Caco-2 (cell line): ENCODE results near the gene PRR19. TPM values are rescaled to one million over a fixed set of nuclear protein-coding genes. Genes with fewer than 3 reads are reported as not detected.
A peak's percentile ranks its signal among the peaks of the same experiment; 100 is the strongest.

Experiments used
- BruUV-seq: library from RNA; stranded (reverse); fragments of 400-500 nt; replicated peaks from 2 replicates; lab custom pipeline; 2021; lab: Mats Ljungman, UMichigan
- CTCF ChIA-PET: fragments of 300-600 bp; sonication (Branson Sonifier 250); formaldehyde crosslinking; loops from one replicate; lab custom pipeline; 2022; ENCODE audit warnings: antibody characterized with exemption; lab: Charles Lee
- POLR2A ChIA-PET: fragments of 300-600 bp; sonication (Branson Sonifier 250); formaldehyde crosslinking; loops from one replicate; lab custom pipeline; 2022; ENCODE audit warnings: antibody characterized with exemption; lab: Charles Lee
- DNase-seq, 2 experiments: peaks; one replicate each; pipeline versions ENCODE4 v3.0.0 to v3.0.0-alpha.2; 2020 to 2022
- H3K27me3 ChIP-seq: replicated peaks from 2 replicates; pipeline ENCODE4 v1.6.0; 2011; ENCODE audit warnings: low read length; ENCODE audit not compliant: control insufficient read depth, insufficient read depth
- H3K36me3 ChIP-seq: 2 replicates; pipeline ENCODE4 v1.5.1; 2011; ENCODE audit warnings: low read length; ENCODE audit not compliant: control insufficient read depth, insufficient read depth
- H3K4me1 ChIP-seq: fragments of 250-450 bp; sonication (Bioruptor Pico); 2 replicates; pipeline ENCODE4 v1.5.1; 2020; ENCODE audit warnings: mild to moderate bottlenecking
- H3K4me3 ChIP-seq: 2 replicates; pipeline ENCODE4 v1.5.1; 2011; ENCODE audit warnings: low read depth, mild to moderate bottlenecking, control low read depth, low read length
- H3K9me3 ChIP-seq: fragments of 250-450 bp; sonication (Bioruptor Pico); 2 replicates; pipeline ENCODE4 v1.5.1; 2020; ENCODE audit warnings: mild to moderate bottlenecking, moderate library complexity
- H3K27ac Mint-ChIP-seq: one replicate; pipeline ENCODE4 v1.8.0; 2022; ENCODE audit warnings: mixed read lengths; ENCODE audit not compliant: unreplicated experiment
- H3K27me3 Mint-ChIP-seq: one replicate; pipeline ENCODE4 v1.8.0; 2022; ENCODE audit warnings: mixed read lengths; ENCODE audit not compliant: insufficient read depth, unreplicated experiment
- H3K36me3 Mint-ChIP-seq: one replicate; pipeline ENCODE4 v1.8.0; 2022; ENCODE audit warnings: mild to moderate bottlenecking, mixed read lengths; ENCODE audit not compliant: insufficient read depth, unreplicated experiment
- H3K4me1 Mint-ChIP-seq: one replicate; pipeline ENCODE4 v1.8.0; 2022; ENCODE audit warnings: low read depth, mixed read lengths; ENCODE audit not compliant: unreplicated experiment
- H3K4me3 Mint-ChIP-seq: one replicate; pipeline ENCODE4 v1.8.0; 2022; ENCODE audit warnings: mild to moderate bottlenecking, moderate library complexity, mixed read lengths; ENCODE audit not compliant: unreplicated experiment
- H3K9me3 Mint-ChIP-seq: one replicate; pipeline ENCODE4 v1.8.0; 2022; ENCODE audit warnings: mixed read lengths; ENCODE audit not compliant: unreplicated experiment
- intact Hi-C: fragments of 100-400 bp; cut with micrococcal nuclease; formaldehyde crosslinking; loops from one replicate; pipeline ENCODE4 v1.10.0; 2022; ENCODE audit not compliant: unreplicated experiment
- total RNA-seq: library from RNA; stranded (reverse); gene quantifications from 2 replicates; pipeline ENCODE4 v1.2.3, GENCODE V29; 2022
- TF ChIP-seq, protein P1 (sequence below), 2 experiments: fragments of 200-600 bp in 1 of 2; IDR thresholded peaks; 1 replicate in 1 of 2; 2 replicates in 1 of 2; pipeline versions ENCODE4 v1.5.1 to v1.8.0; 2011 to 2022; ENCODE audit warnings: antibody characterized with exemption in 1 of 2, control low read depth in 1 of 2, inconsistent platforms in 1 of 2, low read depth in 1 of 2, low read length in 1 of 2, mild to moderate bottlenecking in 1 of 2, moderate library complexity in 1 of 2; ENCODE audit not compliant: insufficient read depth in 1 of 2, severe bottlenecking in 1 of 2, unreplicated experiment in 1 of 2

PRR19 gene
- total RNA-seq, 1 experiment from 2014 or later, result 2.8 TPM

DNA sequence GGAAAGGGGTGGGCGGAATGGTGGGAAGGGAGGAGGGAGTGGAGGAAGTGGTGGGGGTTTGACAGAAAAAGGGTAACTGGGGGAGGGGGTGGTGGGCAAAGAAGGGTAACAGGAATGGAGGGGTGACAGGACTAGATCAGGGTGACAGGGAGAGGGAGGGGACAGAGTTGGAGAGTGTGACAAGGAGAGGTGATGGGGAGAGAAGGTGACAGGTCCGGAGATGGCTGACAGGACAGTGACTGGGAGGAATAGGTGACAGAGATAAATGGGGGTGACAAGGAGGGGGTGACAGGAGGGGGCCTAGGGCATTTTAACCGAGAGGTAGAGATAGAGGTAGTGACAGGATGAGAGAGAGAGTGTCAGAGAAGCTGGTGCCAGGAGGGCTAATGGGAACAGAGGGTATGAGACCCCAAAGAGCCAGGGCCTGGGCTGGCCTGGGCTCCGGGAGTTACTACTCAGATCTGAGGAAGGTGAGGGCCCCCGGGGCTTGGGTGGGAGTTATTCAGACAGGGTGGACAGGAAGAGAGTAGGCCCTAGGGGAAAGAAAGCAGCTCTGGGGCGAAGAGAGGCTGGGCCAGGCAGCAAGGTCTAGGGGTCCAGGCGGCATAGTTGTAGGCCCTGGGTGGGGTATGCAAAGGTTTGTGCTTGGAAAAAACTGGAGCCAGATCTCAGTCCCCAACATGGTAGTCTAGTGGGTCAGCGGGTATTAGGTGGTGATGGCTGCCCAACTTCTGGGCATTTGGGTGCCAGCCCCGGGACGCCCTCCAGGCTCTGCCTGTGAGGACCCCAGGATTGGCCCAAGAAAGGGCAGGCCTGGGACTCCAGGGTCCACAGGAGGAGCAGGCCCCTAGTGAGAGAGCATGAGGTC lies 32.2 kb upstream of the PRR19 start:
- no peaks in the 10 kb centered on the region for H3K4me1 Mint-ChIP-seq
- Histone ChIP-seq H3K4me1 (peaks cover 10% of the 10 kb centered on the region; the same call in 1 of the 2 replicates), H3K36me3 (no peaks in the 10 kb centered on the region), H3K4me3 (peak overlapping the region; percentile 54), H3K9me3 (no peaks in the 10 kb centered on the region), H3K27me3 (no peaks in the 10 kb centered on the region)
- TF ChIP-seq, protein P1, sequence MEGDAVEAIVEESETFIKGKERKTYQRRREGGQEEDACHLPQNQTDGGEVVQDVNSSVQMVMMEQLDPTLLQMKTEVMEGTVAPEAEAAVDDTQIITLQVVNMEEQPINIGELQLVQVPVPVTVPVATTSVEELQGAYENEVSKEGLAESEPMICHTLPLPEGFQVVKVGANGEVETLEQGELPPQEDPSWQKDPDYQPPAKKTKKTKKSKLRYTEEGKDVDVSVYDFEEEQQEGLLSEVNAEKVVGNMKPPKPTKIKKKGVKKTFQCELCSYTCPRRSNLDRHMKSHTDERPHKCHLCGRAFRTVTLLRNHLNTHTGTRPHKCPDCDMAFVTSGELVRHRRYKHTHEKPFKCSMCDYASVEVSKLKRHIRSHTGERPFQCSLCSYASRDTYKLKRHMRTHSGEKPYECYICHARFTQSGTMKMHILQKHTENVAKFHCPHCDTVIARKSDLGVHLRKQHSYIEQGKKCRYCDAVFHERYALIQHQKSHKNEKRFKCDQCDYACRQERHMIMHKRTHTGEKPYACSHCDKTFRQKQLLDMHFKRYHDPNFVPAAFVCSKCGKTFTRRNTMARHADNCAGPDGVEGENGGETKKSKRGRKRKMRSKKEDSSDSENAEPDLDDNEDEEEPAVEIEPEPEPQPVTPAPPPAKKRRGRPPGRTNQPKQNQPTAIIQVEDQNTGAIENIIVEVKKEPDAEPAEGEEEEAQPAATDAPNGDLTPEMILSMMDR (IDR thresholded peaks at IDR 0.05; ENCODE audit: insufficient read depth in 1 of 2, low read depth in 1 of 2, low read length in 1 of 2, severe bottlenecking in 1 of 2, unreplicated experiment in 1 of 2), result no peak
- DNase-seq, result no peak
- no TSS peak for BruUV-seq
- ChIA-PET POLR2A (interaction anchor here (2.1 kb wide), 1 partner anchor 27 kb away, joined by 5 read pairs; the partner anchor contains the start of gene GSK3A), CTCF (interaction anchor here (1.0 kb wide), 1 partner anchor 9 kb away, joined by 3 read pairs; no protein-coding TSS in a partner anchor)
- H3K36me3 Mint-ChIP-seq, result peaks cover 11% of the 10 kb centered on the region
- no peak overlapping the region for H3K4me3 Mint-ChIP-seq
- H3K27ac Mint-ChIP-seq, result no peak overlapping the region
- no peaks in the 10 kb centered on the region for H3K9me3 Mint-ChIP-seq
- H3K27me3 Mint-ChIP-seq, result no peaks in the 10 kb centered on the region
- intact Hi-C loops, result loop anchor here (1.0 kb wide), 1 partner anchor 11 kb away; no protein-coding TSS in a partner anchor

DNA sequence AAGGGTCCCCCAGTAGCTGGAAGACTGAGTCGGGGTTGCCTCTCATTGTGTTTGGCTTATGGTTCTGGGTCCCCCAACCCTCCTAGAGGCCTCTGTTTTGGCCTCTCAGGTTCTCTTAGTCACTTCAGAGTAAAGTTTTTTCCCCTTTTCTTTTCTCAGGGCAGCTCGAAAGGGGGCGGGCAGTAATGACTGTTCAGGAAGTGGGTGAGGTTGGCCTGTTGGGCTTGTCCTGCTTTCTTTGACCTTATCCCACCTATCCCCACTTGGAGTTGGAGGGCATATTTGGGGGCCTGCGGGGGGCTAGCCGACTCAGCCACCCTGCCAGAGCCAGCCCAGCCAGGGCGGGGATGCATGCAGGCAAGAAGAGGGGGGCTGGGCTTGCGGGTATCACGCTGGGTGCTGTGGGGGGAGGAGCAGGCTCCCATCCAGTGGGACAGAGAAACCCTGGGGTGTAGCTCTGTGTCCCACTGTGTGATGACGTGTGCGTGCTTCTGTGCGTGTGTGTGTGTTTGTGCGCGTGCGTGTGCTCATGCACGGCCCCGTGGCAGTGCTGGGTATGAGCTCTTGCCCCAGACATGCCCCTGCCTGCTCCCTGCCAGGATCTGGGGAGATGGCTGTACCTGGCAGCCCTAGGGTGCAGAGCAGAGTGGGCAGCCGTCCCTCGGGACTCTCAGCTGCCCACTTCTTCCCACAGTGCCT lies 31.4 kb upstream of the PRR19 start:
- no peak overlapping the region for H3K4me3 Mint-ChIP-seq
- H3K27ac Mint-ChIP-seq, result no peak overlapping the region
- Histone ChIP-seq H3K9me3 (no peaks in the 10 kb centered on the region), H3K27me3 (no peaks in the 10 kb centered on the region), H3K4me1 (peaks cover 10% of the 10 kb centered on the region; the same call in 1 of the 2 replicates), H3K4me3 (no peak overlapping the region), H3K36me3 (no peaks in the 10 kb centered on the region)
- no TSS peak for BruUV-seq
- no peaks in the 10 kb centered on the region for H3K27me3 Mint-ChIP-seq
- H3K4me1 Mint-ChIP-seq, result no peaks in the 10 kb centered on the region
- TF ChIP-seq, protein P1 (IDR thresholded peaks at IDR 0.05; ENCODE audit: insufficient read depth in 1 of 2, low read depth in 1 of 2, low read length in 1 of 2, severe bottlenecking in 1 of 2, unreplicated experiment in 1 of 2), result no peak
- DNase-seq, result no peak
- H3K9me3 Mint-ChIP-seq, result no peaks in the 10 kb centered on the region
- ChIA-PET CTCF (interaction anchor here (1.0 kb wide), 1 partner anchor 8 kb away, joined by 3 read pairs; no protein-coding TSS in a partner anchor), POLR2A (interaction anchor here (2.1 kb wide), 1 partner anchor 28 kb away, joined by 5 read pairs; the partner anchor contains the start of gene GSK3A)
- intact Hi-C loops, result no loop called here
- H3K36me3 Mint-ChIP-seq, result peaks cover 11% of the 10 kb centered on the region

DNA sequence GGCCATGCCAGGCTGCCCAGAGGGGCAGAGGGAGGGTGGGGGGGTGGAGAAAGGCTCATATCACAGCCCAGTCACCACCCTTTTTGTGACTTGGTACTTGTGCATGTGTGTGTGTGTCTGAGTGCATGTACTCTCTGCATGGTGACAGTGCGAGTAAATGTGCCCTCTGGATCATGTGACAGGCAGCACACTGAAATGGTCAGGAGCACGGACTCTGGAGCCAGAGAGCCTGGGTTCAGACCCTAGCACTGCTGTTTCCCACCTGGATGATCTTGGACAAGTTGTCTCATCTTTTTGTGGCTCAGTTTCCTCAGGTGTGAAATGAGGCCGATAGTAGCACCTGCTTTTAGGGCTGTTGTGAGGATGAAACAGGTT lies 30.9 kb upstream of the PRR19 start:
- H3K9me3 Mint-ChIP-seq, result no peaks in the 10 kb centered on the region
- no peak for DNase-seq
- no peak overlapping the region for H3K27ac Mint-ChIP-seq
- peaks cover 11% of the 10 kb centered on the region for H3K36me3 Mint-ChIP-seq
- no peak overlapping the region for H3K4me3 Mint-ChIP-seq
- H3K27me3 ChIP-seq, result no peaks in the 10 kb centered on the region
- ChIA-PET CTCF (no interaction called here), POLR2A (no interaction called here)
- no TSS peak for BruUV-seq
- intact Hi-C loops, result no loop called here
- peaks cover 10% of the 10 kb centered on the region; the same call in 1 of the 2 replicates for H3K4me1 ChIP-seq
- H3K9me3 ChIP-seq, result no peaks in the 10 kb centered on the region
- H3K4me3 ChIP-seq, result no peak overlapping the region
- TF ChIP-seq, protein P1 (IDR thresholded peaks at IDR 0.05; ENCODE audit: insufficient read depth in 1 of 2, low read depth in 1 of 2, low read length in 1 of 2, severe bottlenecking in 1 of 2, unreplicated experiment in 1 of 2), result no peak
- H3K27me3 Mint-ChIP-seq, result no peaks in the 10 kb centered on the region
- H3K4me1 Mint-ChIP-seq, result no peaks in the 10 kb centered on the region
- no peaks in the 10 kb centered on the region for H3K36me3 ChIP-seq
